GM12878 (cell line): ENCODE measurements around the gene CDK4. TPM values are rescaled to one million over a fixed set of nuclear protein-coding genes. Genes with fewer than 3 reads are reported as not detected.

ENCODE experiments used
- ASH2L ChIP-seq: fragments of 300-600, 200-600 bp; sonication (generic); IDR thresholded peaks from 2 replicates; pipeline ENCODE4 v1.6.1; 2017; ENCODE audit warnings: low read depth, mild to moderate bottlenecking, borderline replicate concordance
- BHLHE40 ChIP-seq, 2 experiments: fragments of 450-650 bp in 1 of 2; IDR thresholded peaks; 2 replicates each; pipeline ENCODE4 v1.6.1; 2011 to 2017; ENCODE audit warnings: low read depth in 2 of 2, borderline replicate concordance in 1 of 2, improper control_type of control experiment in 1 of 2, low read length in 1 of 2, mild to moderate bottlenecking in 1 of 2
- BRCA1 ChIP-seq: IDR thresholded peaks from 2 replicates; pipeline ENCODE4 v1.6.1; 2011; ENCODE audit warnings: low read depth, low read length, improper control_type of control experiment
- CEBPB ChIP-seq, 2 experiments: fragments of 150-350 bp in 1 of 2; IDR thresholded peaks; 2 replicates each; pipeline ENCODE4 v1.6.1; 2012 to 2014; ENCODE audit warnings: low read depth in 2 of 2, low read length in 2 of 2, borderline replicate concordance in 1 of 2, inconsistent platforms in 1 of 2
- CHD2 ChIP-seq: IDR thresholded peaks from 2 replicates; pipeline ENCODE4 v1.6.1; 2011; ENCODE audit warnings: low read depth, low read length, improper control_type of control experiment, borderline replicate concordance
- CTCF ChIP-seq, 3 experiments: IDR thresholded peaks in 2 of 3; conservative IDR thresholded peaks in 1 of 3; 2 replicates each; pipeline ENCODE4 v1.5.1; 2011; ENCODE audit warnings: low read depth in 3 of 3, low read length in 3 of 3, mild to moderate bottlenecking in 3 of 3, control low read depth in 2 of 3, moderate library complexity in 2 of 3, inconsistent platforms in 1 of 3, mixed read lengths in 1 of 3; ENCODE audit not compliant: control insufficient read depth in 2 of 3, insufficient read depth in 1 of 3; ENCODE audit errors: extremely low read depth in 1 of 3
- E2F8 ChIP-seq: fragments of 450-650 bp; IDR thresholded peaks from 2 replicates; pipeline ENCODE4 v1.6.1; 2018; ENCODE audit warnings: mild to moderate bottlenecking, low read depth, moderate library complexity; ENCODE audit not compliant: partially characterized antibody
- FOS ChIP-seq: IDR thresholded peaks from 3 replicates; pipeline ENCODE4 v1.6.1; 2011; ENCODE audit warnings: borderline replicate concordance; ENCODE audit not compliant: insufficient read length; ENCODE audit errors: extremely low read depth
- FOXK2 ChIP-seq: fragments of 450-650 bp; IDR thresholded peaks from 2 replicates; pipeline ENCODE4 v1.6.1; 2017; ENCODE audit warnings: mild to moderate bottlenecking, moderate library complexity
- KAT2A ChIP-seq: conservative IDR thresholded peaks from 2 replicates; pipeline ENCODE4 v1.6.1; 2011; ENCODE audit warnings: low read depth, low read length; ENCODE audit not compliant: control insufficient read depth
- MLLT1 ChIP-seq: fragments of 450-650 bp; IDR thresholded peaks from 2 replicates; pipeline ENCODE4 v1.6.1; 2016; ENCODE audit warnings: mild to moderate bottlenecking
- NBN ChIP-seq: fragments of 450-650 bp; IDR thresholded peaks from 2 replicates; pipeline ENCODE4 v1.6.1; 2016
- POLR2AphosphoS2 ChIP-seq: IDR thresholded peaks from 2 replicates; pipeline ENCODE4 v1.6.1; 2011; ENCODE audit warnings: low read depth, mild to moderate bottlenecking, low read length, improper control_type of control experiment, moderate library complexity
- SMC3 ChIP-seq: IDR thresholded peaks from 2 replicates; pipeline ENCODE4 v1.6.1; 2011; ENCODE audit warnings: low read length, improper control_type of control experiment, borderline replicate concordance
- TAF1 ChIP-seq: IDR thresholded peaks from 2 replicates; pipeline ENCODE4 v1.6.1; 2011; ENCODE audit warnings: mild to moderate bottlenecking, low read depth, low read length, borderline replicate concordance
- TCF12 ChIP-seq: IDR thresholded peaks from 2 replicates; pipeline ENCODE4 v1.6.1; 2011; ENCODE audit warnings: low read depth, mild to moderate bottlenecking, low read length
- ZNF592 ChIP-seq: fragments of 450-650 bp; IDR thresholded peaks from 2 replicates; pipeline ENCODE4 v1.6.1; 2017; ENCODE audit warnings: mild to moderate bottlenecking, moderate library complexity
- ZNF622 ChIP-seq: fragments of 450-650 bp; IDR thresholded peaks from 2 replicates; pipeline ENCODE4 v1.6.1; 2017; ENCODE audit warnings: mild to moderate bottlenecking, inconsistent platforms
- polyA plus RNA-seq, 11 experiments: library from polyadenylated mRNA; depleted of rRNA in 4 of 11; unstranded in 6 of 11; stranded (reverse) in 5 of 11; fragments of >200 nt; fragmentation: Nextera tagmentation in 4 of 11; fragmentation: Illumina TruSeq in 1 of 11; extraction: Ambion mirVana in 4 of 11; extraction: Trizol in 1 of 11; gene quantifications; 1 replicate in 1 of 11; 2 replicates in 10 of 11; pipeline versions ENCODE4 v1.2.1 to v1.2.3, GENCODE V29; 2011 to 2016; ENCODE audit warnings: inconsistent platforms in 2 of 11, missing spikeins in 2 of 11, low read depth in 1 of 11
- total RNA-seq, 4 experiments: library from RNA; depleted of rRNA in 3 of 4; stranded (reverse); fragments of >200 nt in 3 of 4; fragmentation: Illumina TruSeq in 1 of 4; extraction: Trizol in 1 of 4; gene quantifications; 2 replicates each; pipeline versions ENCODE4 v1.2.1 to v1.2.3, GENCODE V29; 2013 to 2021

The CDK4 gene
- total and polyA plus RNA-seq, 10 of the 15 experiments (the other 5 are each of a cell fraction or from before 2014, with no cell fraction given), result 26.1 to 385 (median 221) TPM

- TF ChIP-seq SMC3 (peak; percentile 45; the same call in 1 of the 2 replicates), TCF12 (0 out of 2 replicates have a peak, but pooled peaks have one; percentile 58), MLLT1 (peak; percentile 76; the same call in 1 of the 2 replicates), TAF1 (peak; percentile 88), E2F8 (peak; percentile 40), ASH2L (0 out of 2 replicates have a peak, but pooled peaks have one; percentile 25), CEBPB (IDR thresholded peaks at IDR 0.05; ENCODE audit: borderline replicate concordance in 1 of 2, low read depth in 2 of 2, low read length in 2 of 2) (0 out of 4 replicates have a peak, but pooled peaks of 1 of the 2 experiments have one; percentile 31), ZNF592 (no peak), CHD2 (peak; percentile 68), ZNF622 (no peak), NBN (peak; percentile 94), FOXK2 (peak; percentile 85), CTCF (IDR thresholded peaks at IDR 0.05 in 2 of 3, conservative IDR thresholded peaks at IDR 0.05 in 1 of 3; ENCODE audit: control insufficient read depth in 2 of 3, extremely low read depth in 1 of 3, insufficient read depth in 1 of 3, low read depth in 3 of 3, low read length in 3 of 3) (peak; percentile 87 to 96 (median 96)), POLR2AphosphoS2 (peak; percentile 74; the same call in 1 of the 2 replicates), BHLHE40 (IDR thresholded peaks at IDR 0.05; ENCODE audit: borderline replicate concordance in 1 of 2, low read depth in 2 of 2, low read length in 1 of 2) (peak; percentile 65 to 73; a peak in 3 of 4 replicates), BRCA1 (no peak), FOS (no peak), KAT2A (no peak)
Measured at GRCh38 chr12:57782608-57783465, 30.7 kb upstream of the CDK4 start, which contains the start of gene TSFM (continued).
